Lower lobe of right lung (tissue), 2 donors: ENCODE data around the gene CLTC. TPM values are rescaled to one million over a fixed set of nuclear protein-coding genes. Genes with fewer than 3 reads are reported as not detected.

Experiments used
- ATAC-seq, 2 donors: fragments of 200-7000 bp; cut with Tn5 transposase; one replicate each; pipeline ENCODE4 v1.9.1; 2020 to 2022; ENCODE audit warnings: mild to moderate bottlenecking in 2 of 2, moderate library complexity in 2 of 2
- DNase-seq: peaks from one replicate; pipeline ENCODE4 v3.0.0-alpha.2; 2020
- H3K27ac ChIP-seq: fragments of 200-600 bp; one replicate; pipeline ENCODE4 v1.8.0; 2022
- H3K27me3 ChIP-seq: fragments of 200-600 bp; one replicate; pipeline ENCODE4 v1.8.0; 2022; ENCODE audit warnings: low read depth
- H3K36me3 ChIP-seq: fragments of 200-600 bp; one replicate; pipeline ENCODE4 v1.8.0; 2022; ENCODE audit warnings: mild to moderate bottlenecking
- H3K4me1 ChIP-seq: fragments of 200-600 bp; one replicate; pipeline ENCODE4 v1.8.0; 2022
- H3K4me3 ChIP-seq: fragments of 200-600 bp; one replicate; pipeline ENCODE4 v1.8.0; 2022; ENCODE audit warnings: mild to moderate bottlenecking
- H3K9me3 ChIP-seq: fragments of 200-600 bp; one replicate; pipeline ENCODE4 v1.8.0; 2022
- intact Hi-C: fragments of 100-400 bp; cut with DNase I; formaldehyde crosslinking; loops from one replicate; pipeline ENCODE4 v1.11.0; 2022
- total RNA-seq: library from RNA; stranded (reverse); fragmentation: NEBNext Ultra II Directional; extraction: Animal tissue kit (Norgen Biotek cat#: 25700); gene quantifications from one replicate; pipeline ENCODE4 v1.2.1, GENCODE V29; 2021
- TF ChIP-seq, protein P1 (sequence below): fragments of 200-600 bp; IDR thresholded peaks from one replicate; pipeline ENCODE4 v1.8.0; 2022; ENCODE audit warnings: antibody characterized with exemption, mild to moderate bottlenecking
- donor health status: DM: no; HTN: yes; CAD: no; lungs with severe emphysema.

Gene CLTC
- total RNA-seq, 1 donor from 2014 or later = 220 TPM

DNA sequence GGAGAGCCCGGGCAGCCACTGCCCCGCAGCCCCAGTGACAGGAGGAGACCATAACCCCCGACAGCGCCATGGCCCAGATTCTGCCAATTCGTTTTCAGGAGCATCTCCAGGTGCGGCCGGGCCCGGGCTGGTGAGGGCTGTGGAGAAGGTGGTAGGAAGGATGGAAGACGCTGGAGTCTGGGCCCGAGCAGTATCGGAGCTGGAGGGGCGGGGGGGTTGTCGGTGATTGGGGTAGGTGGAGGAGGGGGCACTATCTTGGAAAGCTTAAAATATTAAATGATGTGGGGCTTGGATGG lies 317 bp downstream of the CLTC start:
- Histone ChIP-seq H3K36me3 (no peaks in the 10 kb centered on the region), H3K4me3 (peak overlapping the region; percentile 74), H3K4me1 (peaks cover 52% of the 10 kb centered on the region), H3K9me3 (no peaks in the 10 kb centered on the region), H3K27me3 (no peaks in the 10 kb centered on the region), H3K27ac (peak overlapping the region; percentile 96)
- ATAC-seq (no peak), DNase-seq (no peak)
- intact Hi-C loops = no loop called here
- TF ChIP-seq, protein P1, sequence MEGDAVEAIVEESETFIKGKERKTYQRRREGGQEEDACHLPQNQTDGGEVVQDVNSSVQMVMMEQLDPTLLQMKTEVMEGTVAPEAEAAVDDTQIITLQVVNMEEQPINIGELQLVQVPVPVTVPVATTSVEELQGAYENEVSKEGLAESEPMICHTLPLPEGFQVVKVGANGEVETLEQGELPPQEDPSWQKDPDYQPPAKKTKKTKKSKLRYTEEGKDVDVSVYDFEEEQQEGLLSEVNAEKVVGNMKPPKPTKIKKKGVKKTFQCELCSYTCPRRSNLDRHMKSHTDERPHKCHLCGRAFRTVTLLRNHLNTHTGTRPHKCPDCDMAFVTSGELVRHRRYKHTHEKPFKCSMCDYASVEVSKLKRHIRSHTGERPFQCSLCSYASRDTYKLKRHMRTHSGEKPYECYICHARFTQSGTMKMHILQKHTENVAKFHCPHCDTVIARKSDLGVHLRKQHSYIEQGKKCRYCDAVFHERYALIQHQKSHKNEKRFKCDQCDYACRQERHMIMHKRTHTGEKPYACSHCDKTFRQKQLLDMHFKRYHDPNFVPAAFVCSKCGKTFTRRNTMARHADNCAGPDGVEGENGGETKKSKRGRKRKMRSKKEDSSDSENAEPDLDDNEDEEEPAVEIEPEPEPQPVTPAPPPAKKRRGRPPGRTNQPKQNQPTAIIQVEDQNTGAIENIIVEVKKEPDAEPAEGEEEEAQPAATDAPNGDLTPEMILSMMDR = no peak

DNA sequence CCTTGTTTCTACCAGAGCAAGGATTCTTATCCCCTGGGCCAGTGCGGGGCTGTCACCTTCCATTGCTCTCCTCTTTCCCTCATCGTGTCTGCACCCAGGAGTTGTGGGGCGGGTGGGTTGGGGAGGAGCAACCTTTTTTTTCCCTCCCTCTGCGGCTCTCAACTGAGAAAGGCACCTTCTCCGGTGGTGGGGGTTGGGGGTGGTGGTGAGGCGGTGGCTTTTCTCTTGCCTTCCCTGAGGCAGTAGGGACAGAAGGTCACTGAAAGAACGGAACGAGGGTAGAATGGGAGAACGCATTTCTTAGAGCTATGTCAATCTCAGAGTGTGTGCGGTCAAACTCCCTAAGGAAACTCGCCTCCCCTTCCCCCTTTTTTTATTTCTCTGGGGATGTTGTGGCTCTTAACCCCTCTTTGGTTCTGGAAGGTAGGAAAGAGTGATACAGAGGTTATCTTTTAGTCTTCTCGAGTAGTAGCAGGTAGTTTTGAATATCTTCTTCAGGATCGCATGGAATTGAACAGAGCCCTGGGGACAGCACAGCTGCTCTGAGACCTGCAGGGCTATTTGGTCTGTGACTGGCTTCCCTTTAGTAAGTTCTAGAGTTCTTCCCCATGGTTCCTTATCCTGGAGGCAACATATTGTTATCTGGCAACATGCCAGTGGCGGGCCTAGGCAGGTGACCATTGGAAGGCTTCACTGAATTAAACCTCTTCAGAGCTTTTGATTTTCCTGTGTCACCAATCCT lies 994 bp downstream of the CLTC start:
- H3K9me3 ChIP-seq = no peaks in the 10 kb centered on the region
- H3K27me3 ChIP-seq = no peaks in the 10 kb centered on the region
- H3K36me3 ChIP-seq = no peaks in the 10 kb centered on the region
- H3K4me1 ChIP-seq = peaks cover 59% of the 10 kb centered on the region
- peak overlapping the region; percentile 96 for H3K27ac ChIP-seq
- ATAC-seq (peak in 1 of 2 donors; percentile 35), DNase-seq (peak; percentile 47)
- intact Hi-C loops = no loop called here
- H3K4me3 ChIP-seq = peak overlapping the region; percentile 74
- TF ChIP-seq, protein P1 = no peak

DNA sequence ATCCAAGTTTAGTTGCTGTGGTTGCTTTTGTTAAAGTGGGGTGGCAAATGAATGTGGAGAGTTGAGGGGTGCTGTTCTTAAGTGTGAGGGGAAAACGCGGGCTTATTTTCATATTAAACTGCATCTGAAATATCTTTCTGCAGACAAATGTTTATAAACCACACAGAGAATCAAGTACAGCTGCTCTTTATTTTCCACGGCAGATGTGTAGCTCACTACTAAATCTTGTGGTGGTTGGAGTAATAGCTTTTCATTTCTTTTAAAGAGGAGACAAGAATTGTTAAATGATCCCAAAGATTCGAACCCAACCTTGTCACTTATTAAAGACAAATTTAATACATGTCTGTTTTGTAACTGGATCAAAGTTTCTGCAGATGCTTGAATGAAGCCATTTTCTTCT lies 2.1 kb downstream of the CLTC start:
- Histone ChIP-seq H3K9me3 (no peaks in the 10 kb centered on the region), H3K36me3 (no peaks in the 10 kb centered on the region), H3K4me3 (peak overlapping the region; percentile 74), H3K27ac (no peak overlapping the region), H3K4me1 (peaks cover 70% of the 10 kb centered on the region), H3K27me3 (no peaks in the 10 kb centered on the region)
- intact Hi-C loops = no loop called here
- ATAC-seq = no peak
- TF ChIP-seq, protein P1 = no peak
- DNase-seq = no peak

DNA sequence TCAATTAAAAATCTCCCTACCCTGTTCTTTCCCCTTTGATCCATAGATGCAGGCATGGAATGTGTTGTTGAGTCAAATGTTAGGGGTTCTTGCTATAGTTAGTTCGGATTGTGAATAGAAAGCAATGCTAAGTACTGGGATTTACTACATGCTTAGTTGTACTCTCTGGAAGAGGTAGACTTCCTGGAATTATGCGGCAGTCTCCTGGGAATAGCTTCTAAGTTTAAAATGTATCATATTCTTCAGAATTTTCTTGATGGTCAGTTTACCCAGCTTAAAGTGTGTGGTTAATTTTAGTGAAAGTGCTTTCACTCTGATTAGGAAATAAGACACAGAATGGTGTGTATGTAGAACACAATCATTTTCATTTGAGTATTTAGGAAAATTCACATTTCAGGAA lies 3.5 kb downstream of the CLTC start:
- no peak for ATAC-seq
- intact Hi-C loops = no loop called here
- H3K4me3 ChIP-seq = peak overlapping the region; percentile 0
- H3K27ac ChIP-seq = no peak overlapping the region
- H3K4me1 ChIP-seq = peaks cover 75% of the 10 kb centered on the region
- H3K27me3 ChIP-seq = no peaks in the 10 kb centered on the region
- no peak for DNase-seq
- H3K36me3 ChIP-seq = no peaks in the 10 kb centered on the region
- no peaks in the 10 kb centered on the region for H3K9me3 ChIP-seq
- TF ChIP-seq, protein P1 = no peak

DNA sequence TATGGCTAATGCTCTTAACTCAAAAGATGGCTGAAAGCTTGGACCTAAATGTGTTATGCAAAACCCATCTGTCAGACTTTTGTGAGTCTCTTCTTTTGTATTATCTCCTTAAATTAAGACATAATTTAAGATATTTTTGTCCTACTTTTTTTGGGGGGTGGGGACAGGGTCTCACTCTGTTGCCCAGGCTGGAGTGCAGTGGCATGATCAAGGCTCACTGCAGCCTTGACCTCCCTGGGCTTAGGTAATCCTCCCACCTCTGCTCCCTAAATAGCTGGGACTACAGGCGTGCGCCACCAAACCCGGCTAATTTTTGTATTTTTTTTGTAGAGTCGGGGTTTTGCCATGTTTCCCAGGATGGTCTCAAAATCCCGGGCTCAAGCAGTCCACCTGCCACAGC lies 7.1 kb downstream of the CLTC start:
- no peak for ATAC-seq

More for the DNA sequence above, 7.1 kb downstream of the CLTC start:
- H3K27ac ChIP-seq = no peak overlapping the region
- H3K27me3 ChIP-seq = no peaks in the 10 kb centered on the region
- TF ChIP-seq, protein P1 = no peak
- no peaks in the 10 kb centered on the region for H3K9me3 ChIP-seq
- H3K4me1 ChIP-seq = peaks cover 92% of the 10 kb centered on the region
- no peaks in the 10 kb centered on the region for H3K36me3 ChIP-seq
- no peak for DNase-seq
- H3K4me3 ChIP-seq = no peak overlapping the region
- intact Hi-C loops = no loop called here
